RWPE2 (cell line): ENCODE data around the gene PKIB.
"Not testable (repeated sequence)": the region's sequence is repeated elsewhere in the genome, so short reads cannot be mapped to it uniquely, and the experiment has no call there.

Source experiments
- ATAC-seq: fragments of 200-7000 bp; cut with Tn5 transposase; 3 replicates; pipeline ENCODE4 v1.9.1; 2021; ENCODE audit warnings: low read depth
- DNase-seq: peaks from one replicate; pipeline ENCODE4 v3.0.0-alpha.2; 2020; ENCODE audit warnings: low spot score
- H3K27ac ChIP-seq: fragments of 450-650 bp; 2 replicates; pipeline ENCODE4 v1.5.1; 2017; ENCODE audit warnings: mild to moderate bottlenecking; ENCODE audit not compliant: poor library complexity, severe bottlenecking
- H3K27me3 ChIP-seq: fragments of 250-450 bp; sonication (Bioruptor Pico); 2 replicates; pipeline ENCODE4 v1.5.1; 2021; ENCODE audit warnings: mild to moderate bottlenecking, moderate library complexity; ENCODE audit not compliant: insufficient read depth, poor library complexity, severe bottlenecking
- H3K36me3 ChIP-seq: fragments of 250-450 bp; sonication (Bioruptor Pico); 2 replicates; pipeline ENCODE4 v1.5.1; 2020; ENCODE audit warnings: low read depth, mild to moderate bottlenecking, moderate library complexity
- H3K4me1 ChIP-seq: fragments of 250-450 bp; sonication (Bioruptor Pico); 2 replicates; pipeline ENCODE4 v1.5.1; 2021; ENCODE audit warnings: mild to moderate bottlenecking, moderate library complexity; ENCODE audit not compliant: insufficient read depth, poor library complexity, severe bottlenecking
- H3K4me3 ChIP-seq: fragments of 250-450 bp; sonication (Bioruptor Pico); 2 replicates; pipeline ENCODE4 v1.5.1; 2021; ENCODE audit warnings: mild to moderate bottlenecking, moderate library complexity; ENCODE audit not compliant: severe bottlenecking
- H3K9me3 ChIP-seq: fragments of 250-450 bp; sonication (Bioruptor Pico); 2 replicates; pipeline ENCODE4 v1.5.1; 2021; ENCODE audit warnings: mild to moderate bottlenecking, moderate library complexity; ENCODE audit not compliant: severe bottlenecking
- CTCF ChIP-seq: fragments of 450-650 bp; IDR thresholded peaks from one replicate; pipeline ENCODE4 v1.5.1; 2017; ENCODE audit warnings: mild to moderate bottlenecking, moderate library complexity; ENCODE audit not compliant: poor library complexity, severe bottlenecking

PKIB gene

GRCh38 chr6:122640366-122640765 lies 30.2 kb downstream of the PKIB start:
- Histone ChIP-seq H3K36me3 (no peaks in the 10 kb centered on the region), H3K4me1 (peaks cover 5% of the 10 kb centered on the region), H3K27me3 (no peaks in the 10 kb centered on the region), H3K9me3 (no peaks in the 10 kb centered on the region), H3K4me3 (no peak overlapping the region), H3K27ac (no peak overlapping the region)
- DNase-seq = no peak
- ATAC-seq = no peak
- no peak for TF ChIP-seq CTCF

- Histone ChIP-seq H3K27ac (no peak overlapping the region), H3K9me3 (no peaks in the 10 kb centered on the region), H3K36me3 (no peaks in the 10 kb centered on the region), H3K4me1 (peaks cover 5% of the 10 kb centered on the region), H3K27me3 (no peaks in the 10 kb centered on the region), H3K4me3 (no peak overlapping the region)
- TF ChIP-seq CTCF = no peak
- DNase-seq (no peak), ATAC-seq (no peak)
Measured at GRCh38 chr6:122641819-122642218, 31.6 kb downstream of the PKIB start.

- H3K27me3 ChIP-seq, DNase-seq: not testable (repeated sequence)
Measured at GRCh38 chr6:122642604-122643003, 32.4 kb downstream of the PKIB start.

GRCh38 chr6:122645256-122645655 lies 35.1 kb downstream of the PKIB start:
- H3K4me1 ChIP-seq = peaks cover 4% of the 10 kb centered on the region
- no peak overlapping the region for H3K27ac ChIP-seq
- H3K4me3 ChIP-seq = no peak overlapping the region
- H3K27me3 ChIP-seq = no peaks in the 10 kb centered on the region
- no peaks in the 10 kb centered on the region for H3K36me3 ChIP-seq
- no peak for TF ChIP-seq CTCF
- no peaks in the 10 kb centered on the region for H3K9me3 ChIP-seq
- ATAC-seq (no peak), DNase-seq (no peak)

More at GRCh38 chr6:122642604-122643003, 32.4 kb downstream of the PKIB start:
- not testable (repeated sequence) for H3K4me3 ChIP-seq, H3K9me3 ChIP-seq, H3K36me3 ChIP-seq, H3K27ac ChIP-seq, H3K4me1 ChIP-seq
- peak; percentile 54; the same call in 1 of the 3 replicates for ATAC-seq

- no peak overlapping the region for H3K4me3 ChIP-seq
- no peak for TF ChIP-seq CTCF
- no peaks in the 10 kb centered on the region for H3K9me3 ChIP-seq
- H3K27me3 ChIP-seq = no peaks in the 10 kb centered on the region
- peaks cover 10% of the 10 kb centered on the region for H3K4me1 ChIP-seq
- H3K36me3 ChIP-seq = no peaks in the 10 kb centered on the region
- H3K27ac ChIP-seq = no peak overlapping the region
- DNase-seq = no peak
- no peak for ATAC-seq
Measured at GRCh38 chr6:122647765-122648164, 37.6 kb downstream of the PKIB start.
